DOHH2 (cell line): ENCODE data around the gene NBAS.

Experiments used
- H3F3A ChIP-seq: fragments of 200-600 bp; sonication (generic), shearing (Covaris generic); 2 replicates; pipeline ENCODE4 v1.6.0; 2016; ENCODE audit warnings: antibody characterized with exemption, mild to moderate bottlenecking; ENCODE audit not compliant: control insufficient read depth, insufficient read depth
- H3K27ac ChIP-seq: fragments of 200-600 bp; sonication (generic); 2 replicates; pipeline ENCODE4 v1.5.1; 2014; ENCODE audit warnings: low read depth, mild to moderate bottlenecking, low read length, moderate library complexity
- H3K27me3 ChIP-seq: fragments of 200-600 bp; sonication (generic); 2 replicates; pipeline ENCODE4 v1.6.1; 2014; ENCODE audit warnings: mild to moderate bottlenecking, low read length, mixed read lengths; ENCODE audit not compliant: control insufficient read depth
- H3K36me3 ChIP-seq: fragments of 200-600 bp; sonication (generic); 2 replicates; pipeline ENCODE4 v1.6.1; 2014; ENCODE audit warnings: mild to moderate bottlenecking, low read length, moderate library complexity, mixed read lengths; ENCODE audit not compliant: control insufficient read depth
- H3K4me1 ChIP-seq: fragments of 200-600 bp; sonication (generic); 2 replicates; pipeline ENCODE4 v1.6.1; 2014; ENCODE audit warnings: mild to moderate bottlenecking, low read length, mixed read lengths; ENCODE audit not compliant: control insufficient read depth
- H3K4me2 ChIP-seq: fragments of 200-600 bp; sonication (generic); 2 replicates; pipeline ENCODE4 v1.6.0; 2014; ENCODE audit warnings: mild to moderate bottlenecking, low read length, moderate library complexity
- H3K4me3 ChIP-seq: fragments of 200-600 bp; sonication (generic); 2 replicates; pipeline ENCODE4 v1.5.1; 2014; ENCODE audit warnings: mild to moderate bottlenecking, low read length, mixed read lengths
- H3K79me2 ChIP-seq: fragments of 200-600 bp; sonication (generic); 2 replicates; pipeline ENCODE4 v1.6.1; 2014; ENCODE audit warnings: mild to moderate bottlenecking, low read length, mixed read lengths; ENCODE audit not compliant: control insufficient read depth
- H3K9me2 ChIP-seq: fragments of 200-600 bp; sonication (generic); replicated peaks from 2 replicates; pipeline ENCODE4 v1.6.1; 2014; ENCODE audit warnings: mild to moderate bottlenecking, low read length, mixed read lengths; ENCODE audit not compliant: control insufficient read depth
- H3K9me3 ChIP-seq: fragments of 200-600 bp; sonication (generic); 2 replicates; pipeline ENCODE4 v1.6.1; 2014; ENCODE audit warnings: antibody characterized with exemption, low read length, mixed read lengths; ENCODE audit not compliant: control insufficient read depth, insufficient read depth
- H4K20me1 ChIP-seq: fragments of 200-600 bp; sonication (generic); 2 replicates; pipeline ENCODE4 v1.6.0; 2014; ENCODE audit warnings: low read depth, mild to moderate bottlenecking, antibody characterized with exemption, low read length, moderate library complexity; ENCODE audit not compliant: control insufficient read depth, insufficient read depth
- CTCF ChIP-seq: fragments of 200-600 bp; sonication (generic); IDR thresholded peaks from one replicate; pipeline ENCODE4 v1.5.1; 2014; ENCODE audit warnings: antibody characterized with exemption, mild to moderate bottlenecking, low read depth, low read length; ENCODE audit not compliant: poor library complexity, severe bottlenecking
- EZH2phosphoT487 ChIP-seq: fragments of 200-600 bp; sonication (generic); IDR thresholded peaks from 2 replicates; pipeline ENCODE4 v1.6.1; 2017; ENCODE audit warnings: borderline replicate concordance, mild to moderate bottlenecking, antibody characterized with exemption, low read length, moderate library complexity, mixed read lengths

The NBAS gene

DNA sequence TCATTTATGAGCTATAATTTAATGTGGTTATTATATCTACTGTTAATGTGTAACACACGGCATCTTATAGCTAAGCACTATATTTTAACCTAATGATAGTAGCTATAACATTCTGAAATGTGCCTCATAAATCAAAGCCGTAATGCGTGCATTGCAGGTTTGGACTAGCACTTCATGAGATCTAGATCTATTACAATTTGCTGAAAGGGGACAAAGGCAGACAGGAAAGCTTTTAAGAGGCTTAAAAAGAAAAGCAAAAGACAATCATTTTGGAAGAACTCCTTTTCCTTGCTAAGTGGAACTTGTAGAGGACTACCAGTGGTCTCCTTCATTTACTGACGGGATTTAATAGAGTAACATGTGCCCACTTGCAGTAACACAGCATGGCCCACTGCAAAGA lies 213.1 kb downstream of the NBAS start:
- no peaks in the 10 kb centered on the region for H3K9me2 ChIP-seq
- H3K79me2 ChIP-seq = no peaks in the 10 kb centered on the region
- H3K9me3 ChIP-seq = no peaks in the 10 kb centered on the region
- no peak overlapping the region for H3K27ac ChIP-seq
- H3K27me3 ChIP-seq = no peaks in the 10 kb centered on the region
- H4K20me1 ChIP-seq = no peaks in the 10 kb centered on the region
- no peak overlapping the region for H3K4me3 ChIP-seq
- H3F3A ChIP-seq = no peaks in the 10 kb centered on the region
- H3K4me1 ChIP-seq = no peaks in the 10 kb centered on the region
- no peak overlapping the region for H3K4me2 ChIP-seq
- no peak for TF ChIP-seq EZH2phosphoT487
- no peak for TF ChIP-seq CTCF
- H3K36me3 ChIP-seq = no peaks in the 10 kb centered on the region

- no peak for TF ChIP-seq EZH2phosphoT487
- no peak for TF ChIP-seq CTCF
- Histone ChIP-seq H3K4me2 (no peak overlapping the region), H3K4me1 (no peaks in the 10 kb centered on the region), H3K79me2 (no peaks in the 10 kb centered on the region), H3K4me3 (no peak overlapping the region), H3K27ac (no peak overlapping the region), H3F3A (no peaks in the 10 kb centered on the region), H4K20me1 (no peaks in the 10 kb centered on the region), H3K27me3 (no peaks in the 10 kb centered on the region), H3K36me3 (no peaks in the 10 kb centered on the region), H3K9me3 (no peaks in the 10 kb centered on the region), H3K9me2 (no peaks in the 10 kb centered on the region)
Observed at GRCh38 chr2:15346624-15347023, 214.5 kb downstream of the NBAS start.

- TF ChIP-seq EZH2phosphoT487 = no peak
- TF ChIP-seq CTCF = no peak
- Histone ChIP-seq H3K4me3 (no peak overlapping the region), H3F3A (no peaks in the 10 kb centered on the region), H3K9me2 (no peaks in the 10 kb centered on the region), H3K79me2 (no peaks in the 10 kb centered on the region), H3K36me3 (no peaks in the 10 kb centered on the region), H3K4me1 (no peaks in the 10 kb centered on the region), H3K9me3 (no peaks in the 10 kb centered on the region), H3K4me2 (no peak overlapping the region), H3K27me3 (no peaks in the 10 kb centered on the region), H3K27ac (no peak overlapping the region), H4K20me1 (no peaks in the 10 kb centered on the region)
Observed at GRCh38 chr2:15337996-15338666, 223.0 kb downstream of the NBAS start.
